GM19351 (cell line): Measurements from ENCODE around the gene BRICD5.

Experiments
- ATAC-seq: cut with Tn5 transposase; IDR thresholded peaks from one replicate; pipeline ENCODE4 v1.9.1; 2021; ENCODE audit warnings: mild to moderate bottlenecking, moderate library complexity; ENCODE audit not compliant: unreplicated experiment

Gene BRICD5

GRCh38 chr16:2183671-2184070 lies 27.0 kb downstream of the BRICD5 start:
- ATAC-seq: no peak

GRCh38 chr16:2181952-2182351 lies 28.7 kb downstream of the BRICD5 start:
- no peak for ATAC-seq

- ATAC-seq: no peak
Measured at GRCh38 chr16:2180962-2181923, 29.4 kb downstream of the BRICD5 start.

DNA sequence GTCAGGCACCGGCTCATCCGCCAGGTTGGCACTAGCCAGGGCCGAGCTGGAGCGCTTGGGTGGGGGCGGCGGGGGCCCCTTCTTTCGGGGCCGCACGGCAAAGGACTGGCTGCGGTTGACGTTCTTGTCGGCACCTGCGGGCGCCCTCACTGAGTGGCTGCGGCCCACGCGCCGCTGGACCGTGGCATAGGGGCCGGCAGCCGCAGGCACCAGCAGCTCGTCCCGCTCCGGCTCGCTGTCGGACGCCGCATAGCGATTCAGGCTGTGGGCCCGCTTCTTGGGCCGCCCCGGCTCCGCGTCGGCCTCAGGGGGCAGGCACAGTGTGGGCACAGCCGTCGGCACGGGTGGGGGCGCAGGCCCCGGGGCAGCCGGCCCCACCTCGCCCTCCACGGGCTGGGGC lies 30.2 kb downstream of the BRICD5 start:
- no peak for ATAC-seq

- no peak for ATAC-seq
Measured at GRCh38 chr16:2179576-2179975, 31.1 kb downstream of the BRICD5 start.

DNA sequence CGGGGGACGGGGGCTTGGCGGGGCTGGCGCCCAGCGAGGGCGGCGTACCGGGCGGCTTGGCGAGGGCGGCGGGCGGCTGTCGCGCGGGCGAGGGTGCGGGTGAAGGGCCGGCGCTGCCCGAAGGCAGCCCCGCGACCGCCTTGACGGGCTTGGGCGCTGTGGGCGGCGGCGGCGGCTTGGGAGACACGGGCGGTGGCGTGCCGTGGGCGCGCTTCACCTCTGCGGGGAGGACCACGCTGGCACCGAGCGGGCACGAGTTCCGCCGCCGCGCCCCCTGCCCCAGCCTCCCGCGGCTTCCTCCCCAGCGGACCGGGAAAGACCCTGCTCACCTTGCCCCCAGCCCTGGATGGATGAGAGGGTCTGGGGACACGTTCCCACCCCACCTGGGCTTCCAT lies 31.6 kb downstream of the BRICD5 start:
- ATAC-seq: no peak

DNA sequence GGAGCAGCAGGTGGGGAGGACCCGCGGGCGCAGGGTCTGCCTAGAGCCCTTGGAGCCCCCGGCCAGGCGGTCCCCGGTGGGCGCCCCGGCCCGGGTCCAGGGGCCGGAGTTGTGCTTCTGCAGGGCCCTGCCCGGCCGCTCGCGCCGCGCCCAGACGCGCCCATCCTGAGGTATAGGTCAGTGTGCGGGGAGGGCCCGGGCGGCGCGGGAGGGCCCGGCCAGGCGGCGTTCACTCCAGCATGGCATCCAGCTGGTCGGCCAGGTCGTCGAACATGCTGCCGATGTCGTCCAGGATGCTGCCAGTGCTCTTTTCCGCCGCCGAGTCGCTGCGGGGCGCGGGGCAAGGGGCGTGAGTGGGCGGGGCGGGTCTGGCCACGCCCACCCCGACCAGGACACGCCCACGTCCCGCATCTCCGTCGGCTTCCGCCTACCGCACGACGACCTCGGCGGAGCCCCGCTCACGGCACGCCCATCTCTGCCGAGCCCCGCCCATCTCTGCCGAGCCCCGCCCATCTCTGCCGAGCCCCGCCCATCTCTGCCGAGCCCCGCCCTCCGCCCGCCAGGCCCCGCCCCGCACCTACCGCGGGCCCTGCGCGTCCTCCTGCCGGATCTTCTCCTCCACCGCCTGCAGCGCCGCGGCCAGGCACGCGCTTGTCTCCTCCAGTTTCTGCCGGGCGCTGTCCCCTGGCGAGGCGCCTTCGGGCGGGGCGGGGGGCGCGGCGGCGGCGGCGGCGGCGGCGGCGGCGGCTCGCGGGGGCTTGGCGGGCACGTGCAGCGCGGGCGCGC lies 32.1 kb downstream of the BRICD5 start:
- ATAC-seq: no peak

DNA sequence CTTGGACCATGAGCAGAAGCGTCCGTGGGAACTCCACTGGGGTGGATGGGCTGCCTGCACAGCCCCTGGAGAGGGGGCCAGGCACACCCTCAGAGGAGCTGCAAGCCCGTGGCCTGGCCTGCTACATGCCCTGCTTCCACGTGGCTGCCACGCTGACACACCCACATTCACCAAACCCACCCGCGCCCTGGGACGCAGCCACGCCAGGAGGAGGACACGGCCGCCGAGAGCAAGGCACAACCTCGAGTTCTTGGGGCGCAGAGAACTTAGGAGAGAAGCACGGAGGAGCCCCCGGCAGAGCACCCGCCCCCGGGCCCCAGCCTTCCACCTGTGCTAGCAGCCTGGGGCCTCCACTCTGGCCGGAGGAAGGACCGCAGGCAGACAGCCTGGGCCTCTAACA lies 33.1 kb downstream of the BRICD5 start:
- ATAC-seq: no peak

GRCh38 chr16:2177101-2177500 lies 33.6 kb downstream of the BRICD5 start:
- ATAC-seq: no peak

DNA sequence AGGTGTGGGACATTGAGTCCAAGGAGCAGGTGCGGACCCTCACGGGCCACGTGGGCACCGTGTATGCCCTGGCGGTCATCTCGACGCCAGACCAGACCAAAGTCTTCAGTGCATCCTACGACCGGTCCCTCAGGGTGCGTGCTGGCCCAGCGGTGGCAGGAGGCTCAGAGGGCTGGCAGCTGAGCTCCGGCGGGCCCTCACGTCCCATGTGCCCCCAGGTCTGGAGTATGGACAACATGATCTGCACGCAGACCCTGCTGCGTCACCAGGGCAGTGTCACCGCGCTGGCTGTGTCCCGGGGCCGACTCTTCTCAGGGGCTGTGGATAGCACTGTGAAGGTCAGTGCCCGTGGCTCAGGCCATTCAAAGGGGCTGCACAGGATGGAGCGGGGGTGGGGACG lies 34.6 kb downstream of the BRICD5 start:
- no peak for ATAC-seq

DNA sequence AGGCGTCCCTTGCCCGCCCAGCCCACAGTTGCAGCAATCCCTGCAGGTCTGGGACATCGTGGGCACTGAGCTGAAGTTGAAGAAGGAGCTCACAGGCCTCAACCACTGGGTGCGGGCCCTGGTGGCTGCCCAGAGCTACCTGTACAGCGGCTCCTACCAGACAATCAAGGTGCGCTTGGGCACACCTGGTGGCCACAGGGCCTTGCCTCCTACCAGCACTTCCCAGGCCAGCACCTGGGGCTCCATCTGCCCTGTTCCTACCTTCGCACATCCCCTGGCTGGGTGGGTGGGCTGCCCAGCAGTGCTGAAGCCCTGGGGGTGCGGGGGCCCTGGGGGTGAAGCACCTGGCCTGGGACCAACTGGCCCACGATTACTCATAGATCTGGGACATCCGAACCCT lies 35.2 kb downstream of the BRICD5 start:
- ATAC-seq: no peak

- no peak for ATAC-seq
Measured at GRCh38 chr16:2174396-2175131, 36.1 kb downstream of the BRICD5 start.

GRCh38 chr16:2173916-2174315 lies 36.7 kb downstream of the BRICD5 start:
- ATAC-seq: no peak

DNA sequence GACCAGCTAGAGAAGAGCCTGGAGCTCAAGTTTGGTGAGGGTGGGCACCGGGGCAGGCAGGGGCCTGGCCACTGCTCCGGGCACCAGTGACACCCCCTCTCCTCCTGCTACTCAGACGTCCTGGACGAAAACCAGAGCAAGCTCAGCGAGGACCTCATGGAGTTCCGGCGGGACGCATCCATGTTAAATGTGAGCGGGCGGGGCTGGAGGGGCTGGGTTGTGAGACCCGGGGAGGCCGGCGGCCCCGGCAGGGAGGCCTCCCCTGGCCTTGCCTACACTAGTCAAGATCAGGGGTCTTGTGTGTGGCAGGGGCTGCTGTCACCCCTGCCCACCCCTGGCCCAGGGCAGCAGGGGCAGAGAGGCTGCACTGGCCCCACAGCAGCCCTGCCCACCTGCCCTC lies 37.3 kb downstream of the BRICD5 start:
- ATAC-seq: no peak

DNA sequence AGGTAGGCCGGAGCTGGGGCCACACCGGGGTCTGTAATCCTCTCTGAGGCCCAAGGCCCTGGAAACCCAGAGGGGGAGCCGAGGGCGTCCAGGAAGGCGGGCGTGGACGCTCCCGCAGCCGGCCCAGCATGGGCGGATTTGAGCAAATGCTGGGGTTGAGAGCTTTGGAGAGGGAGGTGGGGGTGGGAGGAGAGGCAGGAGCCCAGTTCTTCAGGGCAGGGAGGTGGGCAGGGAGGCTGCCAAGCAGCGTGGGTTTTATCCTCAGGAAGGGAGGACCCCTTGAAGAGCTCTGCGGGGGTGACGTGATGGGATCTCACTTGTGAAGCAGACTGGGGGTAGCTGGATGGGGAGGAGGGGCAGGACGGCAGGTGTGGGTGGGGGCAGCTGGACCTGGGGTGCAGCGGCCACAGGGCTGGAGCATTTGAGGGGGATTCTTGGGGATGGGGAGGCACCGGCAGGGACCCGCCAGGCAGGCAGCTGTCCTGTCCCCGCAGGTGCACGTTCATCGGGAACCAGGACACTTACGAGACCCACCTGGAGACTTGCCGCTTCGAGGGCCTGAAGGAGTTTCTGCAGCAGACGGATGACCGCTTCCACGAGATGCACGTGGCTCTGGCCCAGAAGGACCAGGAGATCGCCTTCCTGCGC lies 37.9 kb downstream of the BRICD5 start:
- no peak for ATAC-seq

DNA sequence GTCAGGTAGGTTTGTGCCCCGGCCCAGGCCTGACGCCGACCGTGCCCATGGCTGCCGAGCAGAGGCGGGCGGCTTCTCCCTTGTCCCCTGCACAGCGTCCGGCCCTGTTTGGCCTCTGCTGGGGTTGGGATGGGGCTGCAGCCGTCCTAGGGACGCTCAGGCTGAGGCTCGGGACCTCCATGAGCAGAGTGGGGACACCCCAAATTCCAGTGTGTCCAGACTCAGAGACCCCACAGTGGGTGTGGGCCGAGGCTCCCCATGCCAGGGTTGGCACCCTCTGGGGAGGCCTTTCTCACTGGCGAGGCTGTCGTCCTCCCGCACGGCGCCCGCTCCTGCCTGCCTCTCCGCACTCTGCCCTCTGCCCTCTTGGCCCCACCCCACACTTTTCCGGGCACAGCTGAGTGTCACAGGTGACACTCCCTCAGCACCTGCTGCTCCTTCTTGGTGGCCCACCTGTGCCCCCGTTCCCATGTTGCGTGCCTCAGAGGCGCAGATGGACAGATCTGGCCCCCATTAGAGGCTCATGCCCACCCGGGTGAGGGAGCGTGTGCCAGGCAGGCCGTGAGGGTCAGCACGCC lies 39.0 kb downstream of the BRICD5 start:
- no peak for ATAC-seq

DNA sequence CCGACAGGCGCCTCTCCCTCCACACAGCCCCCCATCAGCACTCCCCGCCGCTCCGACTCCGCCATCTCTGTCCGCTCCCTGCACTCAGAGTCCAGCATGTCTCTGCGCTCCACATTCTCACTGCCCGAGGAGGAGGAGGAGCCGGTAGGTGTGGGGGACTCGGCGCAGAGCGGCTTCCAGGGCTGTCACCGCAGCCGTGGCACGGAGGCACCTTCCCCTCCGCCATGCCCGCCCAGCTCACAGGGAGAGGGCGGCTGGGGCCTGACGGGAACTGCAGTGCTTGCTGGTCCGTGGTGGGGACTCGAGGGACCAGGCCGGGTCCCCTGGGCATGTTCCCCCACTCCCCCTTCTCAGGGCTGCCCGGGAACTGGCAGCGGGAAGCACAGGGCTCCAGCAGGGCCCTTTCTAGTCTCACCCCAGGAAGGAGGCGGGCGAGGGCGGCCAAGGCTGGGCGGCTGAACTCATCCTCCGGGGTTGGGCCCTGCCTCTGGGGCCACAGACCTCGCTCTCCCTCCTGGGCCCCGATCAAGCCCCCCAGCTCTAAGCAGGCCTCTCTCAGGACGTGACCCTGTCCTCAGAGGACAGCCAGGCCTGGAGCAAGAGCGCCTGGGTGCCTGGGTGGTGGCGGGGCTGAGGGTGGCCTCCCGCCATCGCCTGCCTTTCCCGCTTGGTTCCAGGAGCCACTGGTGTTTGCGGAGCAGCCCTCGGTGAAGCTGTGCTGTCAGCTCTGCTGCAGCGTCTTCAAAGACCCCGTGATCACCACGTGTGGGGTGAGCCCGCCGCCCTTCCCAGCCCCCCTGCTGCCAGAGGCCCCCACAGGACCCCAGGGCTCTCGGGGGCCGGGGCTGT lies 39.9 kb downstream of the BRICD5 start:
- ATAC-seq: no peak

GRCh38 chr16:2170080-2170479 lies 40.6 kb downstream of the BRICD5 start:
- ATAC-seq: no peak

DNA sequence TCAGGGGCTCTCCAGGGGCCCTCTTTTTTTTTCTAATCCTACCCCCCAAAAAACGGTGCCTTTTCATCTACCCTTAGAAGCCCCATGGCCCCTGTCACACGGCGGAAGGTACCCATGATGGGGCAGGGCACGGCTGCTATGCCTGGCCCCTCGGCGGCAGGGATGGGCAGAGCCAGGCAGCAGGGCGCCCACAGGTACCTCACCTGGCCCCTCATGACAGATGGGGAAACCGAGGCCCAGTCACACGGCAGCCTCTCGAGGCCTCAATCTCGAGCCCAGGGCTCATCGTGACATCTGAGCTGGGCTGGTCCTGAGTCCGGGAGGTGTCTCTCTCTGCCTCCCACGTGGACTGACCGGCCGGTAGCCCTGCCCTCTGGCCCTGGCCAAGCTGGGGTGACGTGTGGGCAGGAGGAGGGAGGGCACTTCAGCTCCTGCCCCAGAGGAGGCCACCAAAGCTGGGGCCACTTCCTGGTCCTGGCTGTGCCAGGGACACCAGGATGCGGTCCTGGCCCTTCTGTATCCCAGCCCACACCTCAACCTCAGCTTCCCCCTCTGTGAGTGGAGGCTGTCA lies 43.5 kb downstream of the BRICD5 start:
- ATAC-seq: no peak
